GM06990 (cell line): Measurements from ENCODE around the gene SASH1.

Source experiments
- DNase-seq: peaks from one replicate; pipeline ENCODE4 v3.0.0-alpha.2; 2011; ENCODE audit not compliant: insufficient read length; ENCODE audit errors: extremely low read depth
- H3K27me3 ChIP-seq: replicated peaks from 2 replicates; pipeline ENCODE4 v1.6.0; 2011; ENCODE audit warnings: low read length; ENCODE audit not compliant: control insufficient read depth, insufficient read depth
- H3K36me3 ChIP-seq: 2 replicates; pipeline ENCODE4 v1.5.1; 2011; ENCODE audit warnings: low read length; ENCODE audit not compliant: control insufficient read depth, insufficient read depth
- H3K4me3 ChIP-seq: replicated peaks from 2 replicates; pipeline ENCODE4 v1.5.1; 2011; ENCODE audit warnings: low read depth, mild to moderate bottlenecking, control low read depth, low read length
- CTCF ChIP-seq: IDR thresholded peaks from 2 replicates; pipeline ENCODE4 v1.5.1; 2011; ENCODE audit warnings: low read length, control low read depth, mild to moderate bottlenecking, inconsistent platforms; ENCODE audit not compliant: insufficient read depth, poor library complexity, severe bottlenecking

Gene SASH1

GRCh38 chr6:148431840-148432239, 89.2 kb downstream of the SASH1 start:
- DNase-seq: no peak
- Histone ChIP-seq H3K4me3 (no peak overlapping the region), H3K36me3 (no peaks in the 10 kb centered on the region)

GRCh38 chr6:148432462-148433195, 90.0 kb downstream of the SASH1 start:
- DNase-seq: no peak
- Histone ChIP-seq H3K4me3 (no peak overlapping the region), H3K27me3 (no peaks in the 10 kb centered on the region), H3K36me3 (no peaks in the 10 kb centered on the region)
- TF ChIP-seq CTCF: no peak

More at GRCh38 chr6:148431840-148432239, 89.2 kb downstream of the SASH1 start:
- no peaks in the 10 kb centered on the region for H3K27me3 ChIP-seq
- TF ChIP-seq CTCF: no peak

GRCh38 chr6:148435386-148435785, 92.7 kb downstream of the SASH1 start:
- H3K27me3 ChIP-seq: no peaks in the 10 kb centered on the region
- TF ChIP-seq CTCF: no peak
- no peak overlapping the region for H3K4me3 ChIP-seq
- no peaks in the 10 kb centered on the region for H3K36me3 ChIP-seq
- no peak for DNase-seq

GRCh38 chr6:148436466-148436865, 93.8 kb downstream of the SASH1 start:
- TF ChIP-seq CTCF: no peak
- no peak overlapping the region for H3K4me3 ChIP-seq
- no peaks in the 10 kb centered on the region for H3K27me3 ChIP-seq
- H3K36me3 ChIP-seq: no peaks in the 10 kb centered on the region
- DNase-seq: no peak

GRCh38 chr6:148438632-148439031, 96.0 kb downstream of the SASH1 start:
- no peaks in the 10 kb centered on the region for H3K36me3 ChIP-seq
- H3K4me3 ChIP-seq: no peak overlapping the region
- no peak for DNase-seq
- H3K27me3 ChIP-seq: no peaks in the 10 kb centered on the region
- no peak for TF ChIP-seq CTCF
